Measurements from ENCODE around the gene XPO4.

The XPO4 gene

GRCh38 chr13:20728579-20729311, 173.8 kb downstream of the XPO4 start:
- Histone ChIP-seq H3K23ac (ENCODE audit: low read length in 2 of 2) (no peak overlapping the region), H2BK15ac (ENCODE audit: low read depth, poor library complexity, severe bottlenecking) (no peak overlapping the region), H2BK120ac (ENCODE audit: low read depth, low read length) (no peak overlapping the region), H3K14ac (ENCODE audit: low read length in 2 of 2) (no peak overlapping the region), H3K18ac (ENCODE audit: low read depth in 1 of 2, low read length in 2 of 2) (no peak overlapping the region), H3K4me2 (ENCODE audit: low read length, poor library complexity, severe bottlenecking) (no peak overlapping the region), H3K4me1 (ENCODE audit: control insufficient read depth, insufficient read depth, low read depth, low read length) (peaks cover 2% of the 10 kb centered on the region), H3K36me3 (ENCODE audit: control insufficient read depth in 1 of 2, insufficient read depth in 2 of 2, low read depth in 1 of 2, low read length in 2 of 2) (peaks cover 0 to 4% of the 10 kb centered on the region in 2 experiments), H2BK12ac (ENCODE audit: low read length in 2 of 2) (no peak overlapping the region), H3K9me3 (ENCODE audit: control insufficient read depth, low read length) (no peaks in the 10 kb centered on the region), H2AK5ac (ENCODE audit: low read length, severe bottlenecking) (no peak overlapping the region), H3K4ac (ENCODE audit: low read depth in 1 of 2, low read length in 2 of 2) (no peak overlapping the region), H3K4me3 (ENCODE audit: insufficient read depth in 1 of 2, low read depth in 1 of 2, low read length in 2 of 2) (no peak overlapping the region), H3K79me1 (replicated peaks; ENCODE audit: low read length, poor library complexity, severe bottlenecking) (no peaks in the 10 kb centered on the region), H3K27ac (ENCODE audit: low read length, poor library complexity, severe bottlenecking) (no peak overlapping the region), H4K91ac (ENCODE audit: low read length) (no peak overlapping the region), H2AFZ (ENCODE audit: low read depth, low read length) (no peak overlapping the region), H3K9ac (ENCODE audit: low read length) (no peak overlapping the region), H4K8ac (ENCODE audit: low read length) (no peak overlapping the region), H2BK5ac (ENCODE audit: low read depth, low read length, poor library complexity, severe bottlenecking) (no peak overlapping the region), H3K27me3 (ENCODE audit: control insufficient read depth in 1 of 2, insufficient read depth in 1 of 2, low read length in 2 of 2) (no peaks in the 10 kb centered on the region)
- WGBS: 86% methylated on average over 14 of the region's 14 CpGs
- no peak for DNase-seq

DNA sequence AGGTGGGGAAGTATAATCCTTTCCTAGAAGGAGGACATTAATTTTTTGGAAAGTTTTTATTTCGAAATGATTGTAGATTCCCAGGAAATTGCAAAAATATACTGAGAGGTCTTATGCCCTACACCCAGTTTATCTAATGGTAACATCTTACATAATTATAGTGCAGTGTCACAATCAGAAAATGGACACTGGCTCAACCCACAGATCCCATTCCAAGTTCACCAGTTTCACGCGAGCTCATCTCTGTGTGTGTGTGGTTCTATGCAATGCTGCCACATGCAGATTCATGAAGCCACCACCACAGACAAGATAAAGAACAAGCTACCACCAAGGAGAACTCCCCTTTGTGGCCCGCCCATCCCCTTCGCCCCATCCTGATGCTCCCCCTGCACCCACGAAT, 174.7 kb downstream of the XPO4 start:
- H2BK15ac ChIP-seq (ENCODE audit: low read depth, poor library complexity, severe bottlenecking): no peak overlapping the region
- H3K18ac ChIP-seq (ENCODE audit: low read depth in 1 of 2, low read length in 2 of 2): no peak overlapping the region
- H4K8ac ChIP-seq (ENCODE audit: low read length): no peak overlapping the region
- H2AK5ac ChIP-seq (ENCODE audit: low read length, severe bottlenecking): no peak overlapping the region
- H2BK120ac ChIP-seq (ENCODE audit: low read depth, low read length): no peak overlapping the region
- no peaks in the 10 kb centered on the region for H3K27me3 ChIP-seq (ENCODE audit: control insufficient read depth in 1 of 2, insufficient read depth in 1 of 2, low read length in 2 of 2)
- H3K4ac ChIP-seq (ENCODE audit: low read depth in 1 of 2, low read length in 2 of 2): no peak overlapping the region
- no peaks in the 10 kb centered on the region for H3K79me1 ChIP-seq (replicated peaks; ENCODE audit: low read length, poor library complexity, severe bottlenecking)
- 95% methylated on average over 4 of the region's 6 CpGs for WGBS
- H3K4me2 ChIP-seq (ENCODE audit: low read length, poor library complexity, severe bottlenecking): no peak overlapping the region
- DNase-seq: no peak
- no peak overlapping the region for H4K91ac ChIP-seq (ENCODE audit: low read length)
- H3K9me3 ChIP-seq (ENCODE audit: control insufficient read depth, low read length): no peaks in the 10 kb centered on the region
- no peak overlapping the region for H3K9ac ChIP-seq (ENCODE audit: low read length)
- no peak overlapping the region for H3K14ac ChIP-seq (ENCODE audit: low read length in 2 of 2)
- no peak overlapping the region for H3K23ac ChIP-seq (ENCODE audit: low read length in 2 of 2)
- H3K4me1 ChIP-seq (ENCODE audit: control insufficient read depth, insufficient read depth, low read depth, low read length): peaks cover 2% of the 10 kb centered on the region
- no peak overlapping the region for H2AFZ ChIP-seq (ENCODE audit: low read depth, low read length)
- H3K36me3 ChIP-seq (ENCODE audit: control insufficient read depth in 1 of 2, insufficient read depth in 2 of 2, low read depth in 1 of 2, low read length in 2 of 2): peaks cover 0 to 4% of the 10 kb centered on the region in 2 experiments
- no peak overlapping the region for H2BK12ac ChIP-seq (ENCODE audit: low read length in 2 of 2)
- no peak overlapping the region for H3K4me3 ChIP-seq (ENCODE audit: insufficient read depth in 1 of 2, low read depth in 1 of 2, low read length in 2 of 2)
- no peak overlapping the region for H3K27ac ChIP-seq (ENCODE audit: low read length, poor library complexity, severe bottlenecking)
- no peak overlapping the region for H2BK5ac ChIP-seq (ENCODE audit: low read depth, low read length, poor library complexity, severe bottlenecking)
